Colonic mucosa (tissue), 4 donors: ENCODE data around the gene CD177. TPM values are rescaled to one million over a fixed set of nuclear protein-coding genes. Genes with fewer than 3 reads are reported as not detected.
"Not testable (repeated sequence)": the region's sequence is repeated elsewhere in the genome, so short reads cannot be mapped to it uniquely, and the experiment has no call there.

Experiments used
- DNase-seq: peaks from one replicate; pipeline ENCODE4 v3.0.0-alpha.2; 2020
- H3K27ac ChIP-seq: fragments of 200-600 bp; one replicate; pipeline ENCODE4 v1.8.0; 2021
- H3K27me3 ChIP-seq: fragments of 200-600 bp; one replicate; pipeline ENCODE4 v1.8.0; 2021
- H3K36me3 ChIP-seq: fragments of 200-600 bp; one replicate; pipeline ENCODE4 v1.8.0; 2021
- H3K4me1 ChIP-seq: fragments of 200-600 bp; one replicate; pipeline ENCODE4 v1.8.0; 2021; ENCODE audit warnings: mild to moderate bottlenecking
- H3K4me3 ChIP-seq: fragments of 200-600 bp; one replicate; pipeline ENCODE4 v1.8.0; 2021
- H3K9ac ChIP-seq, 2 donors: one replicate each; pipeline ENCODE4 v1.7.0; 2013; ENCODE audit warnings: control low read depth in 2 of 2, low read depth in 2 of 2, low read length in 2 of 2
- H3K9me3 ChIP-seq: fragments of 200-600 bp; one replicate; pipeline ENCODE4 v1.8.0; 2021
- CTCF ChIP-seq: fragments of 200-600 bp; IDR thresholded peaks from one replicate; pipeline ENCODE4 v1.8.0; 2022; ENCODE audit warnings: antibody characterized with exemption, mild to moderate bottlenecking
- intact Hi-C: fragments of 100-400 bp; cut with DNase I; formaldehyde crosslinking; loops from one replicate; pipeline ENCODE4 v1.14.1; 2022
- total RNA-seq, 2 donors: library from RNA; stranded (reverse); fragmentation: NEBNext Ultra II Directional in 1 of 2; extraction: Animal tissue kit (Norgen Biotek cat#: 25700) in 1 of 2; gene quantifications; one replicate each; pipeline ENCODE4 v1.2.1, GENCODE V29; 2021
- donor health status: healthy.
- donor health status: DM: no; HTN: no; CAD: no.
- donor health status: DM: no; HTN: no; CAD: no.

Gene CD177
- total RNA-seq, 2 donors from 2014 or later = 97.4 to 320 TPM

- Histone ChIP-seq H3K27me3 (no peaks in the 10 kb centered on the region), H3K9ac (no peak overlapping the region), H3K36me3 (no peaks in the 10 kb centered on the region), H3K4me1 (no peaks in the 10 kb centered on the region), H3K27ac (no peak overlapping the region), H3K4me3 (no peak overlapping the region), H3K9me3 (no peaks in the 10 kb centered on the region)
- TF ChIP-seq CTCF = no peak
- intact Hi-C loops = no loop called here
- DNase-seq = peak; percentile 71
Observed at GRCh38 chr19:43337737-43338136, 15.7 kb upstream of the CD177 start.

DNA sequence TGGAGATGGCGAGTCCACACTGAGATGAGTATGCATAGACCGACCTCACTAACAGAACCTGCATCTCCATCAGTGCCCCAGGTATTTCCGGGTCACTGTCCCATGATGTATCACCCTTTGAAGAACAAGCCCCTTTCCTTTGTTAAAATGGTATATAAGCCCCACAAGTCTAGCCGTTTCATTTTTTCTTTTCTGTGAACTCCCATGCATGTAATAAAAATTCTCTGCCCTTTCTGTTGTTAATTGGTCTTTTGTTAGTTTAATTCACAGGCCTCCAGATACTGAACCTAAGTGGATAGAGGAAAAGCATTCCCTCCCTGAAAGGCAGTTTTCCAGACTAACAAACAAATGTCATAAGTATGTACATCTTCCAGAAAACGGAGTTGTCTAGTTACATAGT, 15.0 kb upstream of the CD177 start:
- no peaks in the 10 kb centered on the region for H3K4me1 ChIP-seq
- H3K36me3 ChIP-seq = no peaks in the 10 kb centered on the region
- no peaks in the 10 kb centered on the region for H3K27me3 ChIP-seq
- H3K4me3 ChIP-seq = no peak overlapping the region
- no peak for TF ChIP-seq CTCF
- intact Hi-C loops = no loop called here
- H3K9me3 ChIP-seq = no peaks in the 10 kb centered on the region
- DNase-seq = no peak
- H3K27ac ChIP-seq = no peak overlapping the region
- H3K9ac ChIP-seq = no peak overlapping the region

DNA sequence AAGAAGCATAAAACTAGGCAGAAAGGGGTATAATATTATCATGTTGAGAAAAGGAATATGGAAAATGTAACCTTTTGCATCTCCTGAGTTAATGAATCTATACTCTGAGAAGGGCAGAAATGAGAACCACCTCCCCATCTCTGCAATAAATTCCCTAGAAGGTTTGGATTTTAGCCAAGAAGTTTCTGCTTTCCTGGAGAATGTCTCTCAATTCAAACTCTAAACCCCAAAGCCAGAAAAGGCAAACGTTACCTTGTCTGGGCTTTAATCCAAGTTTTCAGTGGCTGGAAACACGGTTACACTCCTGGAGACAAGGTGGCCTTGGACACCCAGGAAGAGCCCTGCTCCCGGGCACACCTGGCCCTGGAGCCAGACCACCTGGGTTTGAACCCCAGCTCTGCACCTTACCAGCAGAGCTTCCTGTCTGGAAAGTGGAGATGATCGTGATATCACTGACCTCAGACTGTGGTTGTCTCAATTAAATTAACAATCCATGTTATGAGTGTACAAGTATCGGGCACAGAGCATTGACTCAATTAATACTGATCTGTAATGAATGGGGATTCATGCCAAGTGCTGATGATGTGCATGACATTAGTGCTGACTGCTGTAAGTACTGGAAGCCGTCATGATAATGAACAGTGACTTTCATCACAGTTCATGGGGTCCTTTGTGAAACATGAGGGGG, 14.1 kb upstream of the CD177 start:
- H3K9ac ChIP-seq, DNase-seq, H3K4me1 ChIP-seq, H3K27ac ChIP-seq, H3K4me3 ChIP-seq, intact Hi-C loops, H3K27me3 ChIP-seq, H3K9me3 ChIP-seq, H3K36me3 ChIP-seq: not testable (repeated sequence)

- H3K9me3 ChIP-seq, H3K27ac ChIP-seq, H3K36me3 ChIP-seq, H3K4me1 ChIP-seq, H3K27me3 ChIP-seq, intact Hi-C loops, H3K9ac ChIP-seq, DNase-seq, H3K4me3 ChIP-seq: not testable (repeated sequence)
Observed at GRCh38 chr19:43340101-43340500, 13.4 kb upstream of the CD177 start.

- not testable (repeated sequence) for H3K4me1 ChIP-seq
Observed at GRCh38 chr19:43341098-43341497, 12.4 kb upstream of the CD177 start.

GRCh38 chr19:43342104-43342503, 11.4 kb upstream of the CD177 start:
- H3K4me1 ChIP-seq, H3K27ac ChIP-seq, H3K4me3 ChIP-seq, intact Hi-C loops, H3K36me3 ChIP-seq, H3K9me3 ChIP-seq, DNase-seq, H3K9ac ChIP-seq, H3K27me3 ChIP-seq: not testable (repeated sequence)

More at GRCh38 chr19:43341098-43341497, 12.4 kb upstream of the CD177 start:
- H3K27me3 ChIP-seq, H3K27ac ChIP-seq, intact Hi-C loops, H3K9ac ChIP-seq, H3K36me3 ChIP-seq, H3K4me3 ChIP-seq, H3K9me3 ChIP-seq, DNase-seq: not testable (repeated sequence)

- H3K36me3 ChIP-seq, intact Hi-C loops, H3K4me3 ChIP-seq, H3K4me1 ChIP-seq, H3K9me3 ChIP-seq, H3K27me3 ChIP-seq, DNase-seq, H3K9ac ChIP-seq, H3K27ac ChIP-seq: not testable (repeated sequence)
Observed at GRCh38 chr19:43344347-43344925, 9.1 kb upstream of the CD177 start.

- H3K36me3 ChIP-seq, H3K27me3 ChIP-seq, DNase-seq, H3K9me3 ChIP-seq, H3K4me1 ChIP-seq, intact Hi-C loops, H3K9ac ChIP-seq, H3K4me3 ChIP-seq: not testable (repeated sequence)
- peak overlapping the region; percentile 79 for H3K27ac ChIP-seq
Observed at GRCh38 chr19:43349813-43350212, 3.7 kb upstream of the CD177 start.
